Natural killer cell treated with Interleukin-12 subunit alpha and Interleukin-12 subunit beta and Interleukin-15 and Interleukin-18, amount 100 ng/mL, for 72 hours (primary cell): ENCODE results near the gene TIAM1. TPM values are rescaled to one million over a fixed set of nuclear protein-coding genes. Genes with fewer than 3 reads are reported as not detected.

Experiments used
- ATAC-seq, 2 donors: fragments of 150-1000 bp; cut with Tn5 transposase in 1 of 2; sonication (Bioruptor Pico), chemical (Tn5 transposase) in 1 of 2; 2 replicates each; pipeline ENCODE4 v1.10.0; 2021
- DNase-seq: peaks from one replicate; pipeline ENCODE4 v3.0.0; 2022; ENCODE audit warnings: low spot score
- H3K27ac Mint-ChIP-seq, 2 donors: 1 replicate in 1 of 2; 2 replicates in 1 of 2; pipeline ENCODE4 v1.8.0; 2022; ENCODE audit warnings: mixed read lengths in 2 of 2, mild to moderate bottlenecking in 1 of 2, moderate library complexity in 1 of 2
- H3K27me3 Mint-ChIP-seq, 2 donors: 1 replicate in 1 of 2; 2 replicates in 1 of 2; pipeline ENCODE4 v1.8.0; 2022; ENCODE audit warnings: mixed read lengths in 2 of 2
- H3K36me3 Mint-ChIP-seq: one replicate; pipeline ENCODE4 v1.8.0; 2022; ENCODE audit warnings: mixed read lengths
- H3K4me1 Mint-ChIP-seq, 2 donors: 1 replicate in 1 of 2; 2 replicates in 1 of 2; pipeline ENCODE4 v1.8.0; 2022; ENCODE audit warnings: low read depth in 2 of 2, mixed read lengths in 2 of 2, mild to moderate bottlenecking in 1 of 2
- H3K4me3 Mint-ChIP-seq: one replicate; pipeline ENCODE4 v1.8.0; 2022; ENCODE audit warnings: mixed read lengths
- H3K9me3 Mint-ChIP-seq: 2 replicates; pipeline ENCODE4 v1.8.0; 2022; ENCODE audit warnings: mixed read lengths
- total RNA-seq, 2 donors: library from RNA; stranded (reverse); gene quantifications; one replicate each; pipeline ENCODE4 v1.2.3, GENCODE V29; 2022

The TIAM1 gene
- total RNA-seq, 2 donors from 2014 or later, result 57.4 to 125 TPM

DNA sequence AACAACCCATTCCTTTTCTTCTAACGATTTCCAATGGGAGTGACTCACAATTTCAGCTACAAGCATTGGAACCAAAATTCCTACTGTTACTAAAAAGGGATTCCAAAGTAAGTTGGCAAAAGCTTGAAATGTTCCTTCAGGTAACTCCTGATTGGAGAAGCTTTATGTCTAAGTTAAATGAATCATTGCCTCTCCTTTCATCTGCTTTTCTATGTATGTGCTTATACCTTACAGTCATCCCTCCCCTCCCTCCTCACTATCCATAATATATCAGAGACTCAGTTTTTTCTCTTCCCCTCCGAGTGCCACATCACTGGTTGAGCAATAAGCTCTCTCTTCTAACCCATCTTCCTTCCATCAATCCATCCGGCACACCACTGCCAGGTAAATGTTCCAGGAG, 86.8 kb downstream of the TIAM1 start:
- H3K27ac Mint-ChIP-seq, result no peak overlapping the region
- H3K36me3 Mint-ChIP-seq, result no peaks in the 10 kb centered on the region
- no peaks in the 10 kb centered on the region for H3K27me3 Mint-ChIP-seq
- no peaks in the 10 kb centered on the region for H3K4me1 Mint-ChIP-seq
- ATAC-seq, result no peak
- no peaks in the 10 kb centered on the region for H3K9me3 Mint-ChIP-seq
- no peak overlapping the region for H3K4me3 Mint-ChIP-seq
- DNase-seq, result no peak

GRCh38 chr21:31255896-31256295, 88.2 kb downstream of the TIAM1 start:
- H3K9me3 Mint-ChIP-seq, result no peaks in the 10 kb centered on the region

DNA sequence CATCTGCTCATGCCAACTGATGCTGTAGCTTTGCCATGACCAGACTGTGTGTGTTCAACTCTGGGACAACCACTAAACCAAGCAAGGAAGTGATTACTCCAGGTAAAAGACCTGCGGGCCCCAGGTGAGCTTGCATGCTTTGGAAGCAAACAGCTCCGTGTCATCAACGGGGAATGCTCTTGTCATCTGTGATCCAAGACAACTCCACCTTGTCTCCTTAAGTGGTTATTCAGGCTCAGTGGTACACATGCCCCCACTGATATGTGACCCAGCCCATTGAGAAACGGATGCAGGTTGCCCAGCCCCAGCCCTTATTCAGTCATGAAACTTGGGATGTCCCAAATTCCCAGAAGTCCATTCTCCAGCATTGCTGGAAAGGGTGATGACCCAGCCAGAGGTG, 89.0 kb downstream of the TIAM1 start:
- peak in 1 of 2 donors; percentile 28 for ATAC-seq
- Mint-ChIP-seq H3K27me3 (no peaks in the 10 kb centered on the region), H3K27ac (no peak overlapping the region), H3K4me1 (no peaks in the 10 kb centered on the region), H3K9me3 (no peaks in the 10 kb centered on the region), H3K36me3 (no peaks in the 10 kb centered on the region), H3K4me3 (no peak overlapping the region)
- no peak for DNase-seq

More at GRCh38 chr21:31255896-31256295, 88.2 kb downstream of the TIAM1 start:
- H3K36me3 Mint-ChIP-seq, result no peaks in the 10 kb centered on the region
- H3K27me3 Mint-ChIP-seq, result no peaks in the 10 kb centered on the region
- H3K27ac Mint-ChIP-seq, result no peak overlapping the region
- no peak for ATAC-seq
- no peak for DNase-seq
- H3K4me1 Mint-ChIP-seq, result no peaks in the 10 kb centered on the region
- no peak overlapping the region for H3K4me3 Mint-ChIP-seq

DNA sequence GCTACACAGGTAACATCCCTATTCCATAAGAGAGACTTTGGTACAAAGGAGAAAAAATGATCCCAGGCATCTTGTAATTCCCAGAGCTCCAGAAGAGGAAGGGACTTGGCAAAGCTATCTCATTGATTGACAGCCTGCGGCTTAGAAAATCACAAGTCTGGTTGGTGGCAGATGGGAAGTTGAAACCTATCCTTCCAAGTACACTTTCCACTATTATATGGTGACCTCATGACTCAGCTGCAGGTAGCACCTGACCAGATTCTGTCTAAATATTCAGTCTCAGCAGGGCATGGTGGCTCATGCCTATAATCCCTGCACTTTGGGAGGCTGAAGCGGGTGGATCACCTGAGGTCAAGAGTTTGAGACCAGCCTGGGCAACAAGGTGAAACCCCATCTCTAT, 89.9 kb downstream of the TIAM1 start:
- DNase-seq (no peak), ATAC-seq (no peak)
- Mint-ChIP-seq H3K27me3 (no peaks in the 10 kb centered on the region), H3K36me3 (no peaks in the 10 kb centered on the region), H3K9me3 (no peaks in the 10 kb centered on the region), H3K27ac (no peak overlapping the region), H3K4me1 (no peaks in the 10 kb centered on the region), H3K4me3 (no peak overlapping the region)

- DNase-seq, result no peak
- no peak overlapping the region for H3K27ac Mint-ChIP-seq
- H3K36me3 Mint-ChIP-seq, result no peaks in the 10 kb centered on the region
- ATAC-seq, result no peak
- no peaks in the 10 kb centered on the region for H3K9me3 Mint-ChIP-seq
- H3K4me3 Mint-ChIP-seq, result no peak overlapping the region
- no peaks in the 10 kb centered on the region for H3K4me1 Mint-ChIP-seq
- H3K27me3 Mint-ChIP-seq, result no peaks in the 10 kb centered on the region
Measured at GRCh38 chr21:31253684-31254083, 90.4 kb downstream of the TIAM1 start.

- H3K9me3 Mint-ChIP-seq, result no peaks in the 10 kb centered on the region
- no peak overlapping the region for H3K4me3 Mint-ChIP-seq
- ATAC-seq (no peak), DNase-seq (no peak)
- no peaks in the 10 kb centered on the region for H3K27me3 Mint-ChIP-seq
- no peak overlapping the region for H3K27ac Mint-ChIP-seq
- H3K4me1 Mint-ChIP-seq, result no peaks in the 10 kb centered on the region
- H3K36me3 Mint-ChIP-seq, result no peaks in the 10 kb centered on the region
Measured at GRCh38 chr21:31252611-31253010, 91.5 kb downstream of the TIAM1 start.

- no peak overlapping the region for H3K4me3 Mint-ChIP-seq
- DNase-seq (no peak), ATAC-seq (no peak)
- no peaks in the 10 kb centered on the region for H3K4me1 Mint-ChIP-seq
- H3K27ac Mint-ChIP-seq, result no peak overlapping the region
- H3K36me3 Mint-ChIP-seq, result no peaks in the 10 kb centered on the region
- H3K27me3 Mint-ChIP-seq, result no peaks in the 10 kb centered on the region
- no peaks in the 10 kb centered on the region for H3K9me3 Mint-ChIP-seq
Measured at GRCh38 chr21:31252091-31252490, 92.0 kb downstream of the TIAM1 start.

- no peak for DNase-seq
- Mint-ChIP-seq H3K27me3 (no peaks in the 10 kb centered on the region), H3K4me1 (no peaks in the 10 kb centered on the region), H3K36me3 (no peaks in the 10 kb centered on the region), H3K9me3 (no peaks in the 10 kb centered on the region), H3K4me3 (no peak overlapping the region), H3K27ac (no peak overlapping the region)
- ATAC-seq, result no peak
Measured at GRCh38 chr21:31251686-31252085, 92.4 kb downstream of the TIAM1 start.

- Mint-ChIP-seq H3K4me3 (no peak overlapping the region), H3K36me3 (peaks cover 13% of the 10 kb centered on the region), H3K27me3 (no peaks in the 10 kb centered on the region), H3K4me1 (no peaks in the 10 kb centered on the region), H3K9me3 (no peaks in the 10 kb centered on the region), H3K27ac (no peak overlapping the region)
- no peak for ATAC-seq
- no peak for DNase-seq
Measured at GRCh38 chr21:31248598-31248997, 95.5 kb downstream of the TIAM1 start.

GRCh38 chr21:31243611-31244010, 100.5 kb downstream of the TIAM1 start:
- no peaks in the 10 kb centered on the region for H3K4me1 Mint-ChIP-seq
- ATAC-seq, result no peak
- H3K36me3 Mint-ChIP-seq, result peaks cover 41% of the 10 kb centered on the region
- DNase-seq, result no peak
- H3K27ac Mint-ChIP-seq, result no peak overlapping the region
- H3K9me3 Mint-ChIP-seq, result peaks cover 11% of the 10 kb centered on the region
- H3K4me3 Mint-ChIP-seq, result no peak overlapping the region
- H3K27me3 Mint-ChIP-seq, result no peaks in the 10 kb centered on the region

DNA sequence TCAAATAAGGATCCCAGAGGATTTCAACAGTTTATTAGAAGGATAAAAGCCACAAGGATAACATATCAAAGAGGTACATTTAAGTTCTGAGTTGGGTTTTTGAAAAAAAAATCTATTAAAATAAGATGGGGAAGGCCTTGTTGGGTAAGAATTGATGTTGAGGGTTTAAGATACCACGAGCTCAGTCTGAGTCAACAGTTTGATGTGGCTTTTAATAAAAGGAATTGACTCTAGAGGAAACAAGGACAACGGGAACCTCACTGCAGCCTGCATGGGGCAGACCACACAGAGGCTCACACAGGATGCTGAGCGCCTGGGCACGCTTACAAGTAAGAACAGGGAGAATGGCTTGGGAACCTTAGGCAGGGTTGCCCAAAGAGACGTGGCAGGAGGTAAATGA, 107.5 kb downstream of the TIAM1 start:
- H3K36me3 Mint-ChIP-seq, result peaks cover 19% of the 10 kb centered on the region
- no peaks in the 10 kb centered on the region for H3K27me3 Mint-ChIP-seq
- DNase-seq, result no peak
- peaks cover 7% of the 10 kb centered on the region for H3K9me3 Mint-ChIP-seq
- H3K27ac Mint-ChIP-seq, result no peak overlapping the region
- H3K4me1 Mint-ChIP-seq, result peaks cover 10 to 11% of the 10 kb centered on the region in 2 donors
- H3K4me3 Mint-ChIP-seq, result no peak overlapping the region
- ATAC-seq, result peak in 1 of 2 donors; percentile 51

DNA sequence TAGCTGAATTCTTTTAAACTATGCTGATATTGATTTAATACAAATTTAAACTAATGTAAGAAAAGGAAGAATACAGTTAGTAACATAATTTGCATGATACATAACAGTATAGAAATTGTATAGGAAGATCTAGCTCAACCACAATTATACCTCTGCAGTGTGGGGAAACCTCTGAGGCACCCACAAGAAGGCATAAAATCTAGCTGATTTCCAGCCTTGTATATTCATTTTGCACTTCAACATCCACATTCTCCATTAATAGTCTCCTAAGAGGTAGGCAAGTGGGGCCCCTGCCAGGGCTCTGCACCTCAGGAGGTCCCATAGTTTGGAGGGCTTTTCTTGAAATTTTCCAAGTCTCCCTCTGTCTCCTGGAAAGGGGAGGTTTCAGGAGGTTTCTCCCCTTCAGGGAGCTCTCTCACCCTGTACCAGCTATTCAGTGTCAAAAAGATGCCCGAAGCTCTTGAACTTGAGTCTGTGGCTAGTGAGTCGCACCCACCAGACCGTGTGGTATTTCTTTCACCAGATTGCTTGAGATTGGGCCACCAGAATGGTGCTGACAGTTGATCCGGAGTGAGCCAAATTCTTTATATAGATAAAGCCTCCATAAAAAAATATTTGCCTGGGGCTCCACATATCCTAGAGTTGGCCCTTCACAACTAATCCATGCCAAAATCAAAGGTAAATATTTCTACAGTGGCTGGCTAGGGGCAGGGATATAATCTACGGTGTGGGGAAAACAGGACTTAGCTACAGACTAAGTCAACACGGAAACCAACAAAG, 108.2 kb downstream of the TIAM1 start:
- H3K27ac Mint-ChIP-seq, result no peak overlapping the region

GRCh38 chr21:31234936-31235335, 109.1 kb downstream of the TIAM1 start:
- no peak overlapping the region for H3K27ac Mint-ChIP-seq
- peaks cover 10 to 11% of the 10 kb centered on the region in 2 donors for H3K4me1 Mint-ChIP-seq
- H3K27me3 Mint-ChIP-seq, result no peaks in the 10 kb centered on the region
- no peak overlapping the region for H3K4me3 Mint-ChIP-seq
- H3K36me3 Mint-ChIP-seq, result peaks cover 5% of the 10 kb centered on the region
- H3K9me3 Mint-ChIP-seq, result no peaks in the 10 kb centered on the region
- no peak for DNase-seq
- no peak for ATAC-seq

More for the DNA sequence above, 108.2 kb downstream of the TIAM1 start:
- Mint-ChIP-seq H3K4me1 (peaks cover 10 to 11% of the 10 kb centered on the region in 2 donors), H3K9me3 (peaks cover 5% of the 10 kb centered on the region), H3K27me3 (no peaks in the 10 kb centered on the region), H3K36me3 (peaks cover 13% of the 10 kb centered on the region), H3K4me3 (no peak overlapping the region)
- DNase-seq (no peak), ATAC-seq (peak; percentile 43 to 45)

- H3K27ac Mint-ChIP-seq, result no peak overlapping the region
- ATAC-seq (no peak), DNase-seq (no peak)
- H3K9me3 Mint-ChIP-seq, result no peaks in the 10 kb centered on the region
- peaks cover 3% of the 10 kb centered on the region for H3K36me3 Mint-ChIP-seq
- H3K27me3 Mint-ChIP-seq, result no peaks in the 10 kb centered on the region
- peaks cover 10 to 14% of the 10 kb centered on the region in 2 donors for H3K4me1 Mint-ChIP-seq
- H3K4me3 Mint-ChIP-seq, result no peak overlapping the region
Measured at GRCh38 chr21:31233711-31234110, 110.3 kb downstream of the TIAM1 start.

DNA sequence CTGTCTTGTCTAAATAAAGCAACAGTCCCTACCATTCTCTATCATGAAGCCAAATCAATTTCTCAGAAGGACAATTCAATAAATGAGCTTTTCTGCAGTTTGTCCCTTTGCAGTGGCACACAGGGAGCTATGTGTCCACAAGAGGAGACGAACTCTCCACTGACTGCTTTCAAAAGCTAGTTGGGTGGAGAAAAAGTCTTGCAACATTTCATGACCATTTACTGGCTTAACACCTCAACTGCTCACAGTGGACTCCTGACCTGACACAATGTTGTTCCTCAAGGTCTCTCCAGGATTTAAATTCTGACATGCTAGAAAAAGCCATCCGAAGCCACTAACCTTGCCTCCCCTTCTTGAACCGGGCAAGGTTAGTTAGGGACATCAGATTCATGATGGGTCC, 111.7 kb downstream of the TIAM1 start:
- no peak overlapping the region for H3K27ac Mint-ChIP-seq

More for the DNA sequence above, 111.7 kb downstream of the TIAM1 start:
- ATAC-seq (no peak), DNase-seq (no peak)
- Mint-ChIP-seq H3K4me1 (peaks cover 10 to 15% of the 10 kb centered on the region in 2 donors), H3K4me3 (no peak overlapping the region), H3K9me3 (no peaks in the 10 kb centered on the region), H3K36me3 (no peaks in the 10 kb centered on the region), H3K27me3 (no peaks in the 10 kb centered on the region)
